ENCODE measurements around the gene FOXC1.

FOXC1 gene

GRCh38 chr6:1600063-1600763 is 9.5 kb upstream of the FOXC1 start:
- no peak for FAIRE-seq

DNA sequence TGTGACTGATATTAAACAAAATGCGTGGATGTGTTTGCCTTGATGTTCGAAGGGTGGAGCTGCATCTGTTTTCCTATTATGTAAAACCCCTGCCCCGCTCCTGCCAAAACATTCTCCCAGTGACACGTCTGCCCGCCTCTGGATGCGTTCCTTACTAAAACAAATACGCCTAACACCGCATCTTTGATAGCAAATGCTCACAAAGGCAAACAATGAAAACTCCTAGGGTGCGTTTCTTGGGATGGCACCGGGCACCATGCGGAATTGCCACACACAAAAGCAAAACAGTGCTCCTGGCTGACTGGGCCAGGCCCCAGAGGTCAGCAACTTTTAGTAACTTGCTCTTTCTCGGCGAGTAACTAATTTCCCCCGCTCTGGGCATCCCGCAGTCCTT is 9.0 kb upstream of the FOXC1 start:
- no peak for FAIRE-seq

DNA sequence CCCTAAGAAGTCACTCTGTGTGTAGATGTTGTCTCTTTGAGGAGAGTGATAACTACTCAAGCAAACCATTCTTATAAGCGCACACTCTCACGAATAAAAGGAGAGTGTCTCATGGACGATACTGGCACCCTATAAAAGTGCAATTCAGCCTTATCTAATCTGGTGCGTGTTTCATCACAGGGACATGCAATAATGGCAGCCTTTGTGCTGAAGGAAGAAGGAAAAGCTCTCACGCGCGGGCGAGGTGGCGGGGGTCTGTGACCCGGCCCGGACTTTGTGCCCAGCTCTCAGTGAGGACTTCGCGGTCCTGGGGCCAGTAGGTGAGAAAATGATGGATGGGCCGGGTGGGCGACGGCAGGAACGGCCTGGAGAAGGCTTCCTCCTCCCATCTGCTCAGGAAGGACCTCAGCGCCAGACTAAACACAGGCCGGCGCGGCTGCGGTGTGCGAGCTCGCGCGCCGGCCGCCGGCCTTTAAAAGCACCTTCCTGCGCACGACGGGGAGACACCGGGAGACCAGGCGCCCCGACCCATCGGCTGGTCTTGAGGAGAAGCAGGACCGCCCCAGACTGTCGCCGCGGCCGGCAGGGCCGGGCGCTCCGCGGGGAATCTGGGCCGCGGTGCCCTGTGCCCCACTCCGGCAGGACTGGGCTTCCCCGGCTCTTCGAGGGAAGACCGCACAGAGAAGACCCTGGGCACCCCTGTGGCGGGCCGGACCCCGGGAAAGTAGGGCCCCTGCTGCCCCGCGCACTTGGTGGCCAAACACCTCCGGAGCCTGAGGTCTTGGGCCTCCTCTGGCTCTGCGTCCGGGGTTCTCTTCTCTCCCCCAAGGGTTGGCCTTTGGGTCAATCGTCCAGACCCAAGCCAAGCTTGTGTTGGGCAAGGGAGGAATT is 8.3 kb upstream of the FOXC1 start:
- no peak for FAIRE-seq

DNA sequence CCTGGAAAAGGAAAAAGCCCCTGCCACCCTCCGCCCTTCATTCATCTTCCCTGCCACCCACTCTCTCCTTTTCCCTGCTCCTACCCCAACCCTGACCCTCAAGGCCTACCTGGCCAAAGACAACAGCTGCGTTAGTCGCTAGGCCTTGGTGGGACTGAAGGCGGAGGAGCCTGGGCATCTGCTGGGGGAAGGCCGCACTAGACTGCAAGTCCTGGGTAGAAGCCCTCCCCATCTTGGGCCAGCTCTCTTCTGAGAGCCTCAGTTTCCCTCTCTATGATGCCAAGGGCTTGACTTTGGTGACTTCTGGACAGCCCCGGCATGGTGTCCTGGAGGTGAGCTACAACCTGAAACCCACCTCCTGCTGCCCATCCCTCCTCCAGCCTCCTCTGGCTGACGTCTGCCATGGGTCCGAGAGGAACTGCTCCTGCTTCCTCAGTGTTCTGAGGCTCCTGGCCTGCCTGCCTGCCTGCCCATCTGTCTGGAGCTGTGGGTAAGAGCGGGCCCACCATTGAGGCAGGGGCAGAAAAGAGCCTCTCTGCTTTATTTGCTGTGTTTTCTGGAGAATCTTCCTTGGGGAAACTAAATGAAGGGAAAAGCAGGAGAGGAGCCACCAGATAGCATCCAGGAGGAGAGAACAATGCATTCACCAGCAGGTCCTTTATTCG is 7.5 kb upstream of the FOXC1 start:
- FAIRE-seq = no peak

- FAIRE-seq = no peak
Observed at GRCh38 chr6:1603708-1604107, 6.0 kb upstream of the FOXC1 start.

GRCh38 chr6:1604158-1605003 is 5.3 kb upstream of the FOXC1 start:
- FAIRE-seq = no peak

DNA sequence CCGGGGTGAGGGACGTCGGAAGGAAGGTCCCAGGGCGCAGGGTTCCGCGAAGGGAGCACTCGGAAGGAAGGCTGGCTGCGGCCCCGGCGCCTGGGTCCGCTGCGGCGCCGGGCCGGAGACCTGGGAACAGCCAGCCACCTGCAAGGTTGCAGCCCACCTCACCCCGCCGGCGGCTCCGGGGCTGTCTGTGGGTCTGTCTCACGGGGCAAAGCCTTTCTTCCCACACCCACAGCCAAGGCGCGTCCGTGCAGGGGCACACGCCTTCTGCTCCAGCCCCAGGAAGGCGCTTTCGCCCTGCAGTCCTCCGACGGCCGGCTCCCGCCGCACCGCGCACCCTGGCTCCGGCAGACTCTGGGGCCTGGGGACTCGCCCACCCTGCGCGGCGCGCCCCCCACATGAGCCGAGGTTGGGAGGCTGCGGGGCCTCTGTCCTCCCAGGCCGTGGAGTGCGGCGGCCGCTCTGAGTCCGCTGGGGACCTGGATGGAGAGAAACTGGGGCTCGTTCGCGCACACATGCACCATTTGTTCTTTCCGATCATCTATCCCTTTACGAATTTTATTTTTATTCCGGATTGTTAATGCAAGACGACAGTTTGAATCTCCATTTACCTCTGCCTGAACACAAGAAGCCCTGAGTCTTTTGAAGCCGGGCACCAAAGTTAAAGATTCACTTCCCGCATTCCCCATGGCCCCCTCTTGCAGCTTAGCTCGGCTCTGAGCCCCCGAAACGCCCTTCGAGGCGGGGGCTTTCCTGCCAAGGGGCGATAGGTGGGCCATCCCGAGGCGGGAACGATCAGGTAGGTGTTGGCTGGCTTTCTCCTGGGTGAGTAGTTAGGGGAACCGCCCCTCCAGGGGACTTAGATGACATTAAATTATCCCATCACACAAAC is 4.5 kb upstream of the FOXC1 start:
- FAIRE-seq = no peak

- no peak for FAIRE-seq
Observed at GRCh38 chr6:1605893-1606779, 3.6 kb upstream of the FOXC1 start.

DNA sequence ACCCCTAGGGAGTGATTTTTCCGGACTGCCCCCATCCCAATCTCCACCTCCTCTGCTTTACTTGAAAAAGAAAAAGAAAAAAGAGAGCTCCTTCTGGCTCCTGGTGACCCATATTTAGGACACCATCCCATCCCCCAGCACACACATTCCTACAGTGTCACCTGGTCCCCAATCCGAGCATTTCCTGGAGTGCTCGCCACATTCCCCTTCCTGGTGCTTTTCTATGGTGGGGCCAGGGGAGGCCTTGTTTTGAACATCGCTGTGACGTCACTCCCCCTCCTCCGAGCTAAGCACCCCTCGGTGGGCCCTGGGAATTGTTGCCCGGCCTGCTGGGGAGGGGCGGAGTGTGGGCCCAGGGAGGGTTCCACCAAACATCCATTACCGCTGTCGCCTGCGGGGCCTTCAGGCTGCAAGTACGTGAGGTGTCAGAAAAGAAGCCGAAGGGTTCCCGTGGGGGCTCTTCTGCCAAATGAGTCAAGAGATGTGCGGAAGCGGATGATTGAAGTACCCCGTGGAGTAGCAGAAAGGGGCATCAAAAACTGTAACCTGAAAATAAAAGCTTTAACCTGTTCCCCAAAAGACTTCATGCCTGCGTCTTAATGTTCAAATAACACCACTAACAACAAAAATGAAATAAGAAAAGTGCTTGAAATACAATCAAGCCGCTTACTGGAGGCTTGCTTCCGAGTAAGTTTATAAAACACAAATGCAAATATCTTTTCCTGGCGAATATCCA is 2.8 kb upstream of the FOXC1 start:
- no peak for FAIRE-seq

- FAIRE-seq = no peak
Observed at GRCh38 chr6:1607516-1608221, 2.0 kb upstream of the FOXC1 start.

DNA sequence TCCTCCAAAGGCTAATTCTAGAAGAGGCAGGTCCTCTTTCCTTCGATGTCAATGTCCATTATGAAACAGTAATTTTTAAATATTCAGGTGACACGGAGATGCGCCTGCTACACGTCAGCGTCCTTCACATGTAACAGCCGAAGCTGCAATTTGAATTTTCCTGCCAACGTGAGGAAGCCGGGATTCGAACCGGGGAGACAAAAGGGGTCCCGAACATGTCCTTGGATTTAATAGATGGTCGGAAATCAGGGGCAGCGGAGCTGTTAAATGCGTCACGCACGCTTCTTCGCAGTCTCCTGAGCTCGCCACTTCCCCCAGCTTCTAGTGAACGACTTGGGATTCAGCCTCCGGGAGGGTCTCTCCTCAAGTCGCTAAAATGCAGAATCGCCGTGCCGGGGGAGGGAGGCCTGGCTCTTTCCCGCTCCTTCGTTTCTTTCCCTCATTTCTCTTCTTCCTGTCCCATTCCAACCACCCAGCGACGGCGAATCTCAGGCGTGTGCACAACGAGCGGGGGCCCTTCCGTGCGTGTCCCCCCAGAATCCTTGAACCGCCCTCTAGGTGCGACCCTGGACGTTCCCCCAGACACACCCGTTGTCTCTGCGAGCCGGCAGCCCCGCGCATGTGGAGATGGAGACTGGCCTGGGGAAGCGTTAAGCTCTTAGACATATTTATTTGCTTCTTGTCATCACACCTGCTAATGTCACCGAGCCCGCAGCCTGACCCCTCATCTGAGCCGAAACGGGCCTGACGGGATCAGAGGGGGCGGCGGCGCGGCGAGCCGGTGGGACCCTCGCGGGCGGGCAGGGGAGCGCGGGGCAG is 1.3 kb upstream of the FOXC1 start:
- FAIRE-seq = no peak

DNA sequence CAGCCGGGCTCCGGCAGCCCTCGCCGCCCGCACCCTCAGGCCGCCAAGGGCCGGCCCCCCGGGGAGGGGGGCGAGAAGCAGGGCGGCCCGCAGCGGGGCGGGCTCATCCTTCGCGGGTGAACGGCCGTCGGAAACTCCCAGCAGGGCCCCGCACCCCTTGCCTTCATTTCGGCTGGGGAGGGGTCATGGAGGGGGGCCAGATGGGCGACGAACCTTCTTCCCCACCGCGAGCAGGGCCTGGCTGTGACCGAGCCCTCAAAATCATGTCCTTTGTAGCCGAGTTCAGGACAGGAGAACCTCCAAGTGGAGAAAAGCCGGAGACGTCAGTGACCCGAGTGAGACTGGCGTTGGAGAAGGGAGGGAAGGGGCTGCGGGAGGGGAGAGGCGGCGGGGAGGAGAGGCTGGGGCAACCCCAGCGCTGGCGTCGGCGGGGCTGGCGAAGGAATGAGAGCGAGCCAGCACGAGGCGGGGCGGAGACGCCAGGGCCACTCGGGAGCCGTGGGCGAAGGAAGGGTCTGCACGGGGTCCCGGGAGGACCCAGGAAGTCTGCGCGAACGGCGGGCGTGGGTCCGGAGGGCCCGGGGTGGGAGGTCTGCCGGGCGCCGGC is 571 bp upstream of the FOXC1 start:
- no peak for FAIRE-seq

- FAIRE-seq = no peak
Observed at GRCh38 chr6:1610497-1611321, 994 bp downstream of the FOXC1 start.

DNA sequence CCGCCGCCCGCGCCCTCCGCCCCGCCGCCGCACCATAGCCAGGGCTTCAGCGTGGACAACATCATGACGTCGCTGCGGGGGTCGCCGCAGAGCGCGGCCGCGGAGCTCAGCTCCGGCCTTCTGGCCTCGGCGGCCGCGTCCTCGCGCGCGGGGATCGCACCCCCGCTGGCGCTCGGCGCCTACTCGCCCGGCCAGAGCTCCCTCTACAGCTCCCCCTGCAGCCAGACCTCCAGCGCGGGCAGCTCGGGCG is 1.5 kb downstream of the FOXC1 start:
- FAIRE-seq = no peak

DNA sequence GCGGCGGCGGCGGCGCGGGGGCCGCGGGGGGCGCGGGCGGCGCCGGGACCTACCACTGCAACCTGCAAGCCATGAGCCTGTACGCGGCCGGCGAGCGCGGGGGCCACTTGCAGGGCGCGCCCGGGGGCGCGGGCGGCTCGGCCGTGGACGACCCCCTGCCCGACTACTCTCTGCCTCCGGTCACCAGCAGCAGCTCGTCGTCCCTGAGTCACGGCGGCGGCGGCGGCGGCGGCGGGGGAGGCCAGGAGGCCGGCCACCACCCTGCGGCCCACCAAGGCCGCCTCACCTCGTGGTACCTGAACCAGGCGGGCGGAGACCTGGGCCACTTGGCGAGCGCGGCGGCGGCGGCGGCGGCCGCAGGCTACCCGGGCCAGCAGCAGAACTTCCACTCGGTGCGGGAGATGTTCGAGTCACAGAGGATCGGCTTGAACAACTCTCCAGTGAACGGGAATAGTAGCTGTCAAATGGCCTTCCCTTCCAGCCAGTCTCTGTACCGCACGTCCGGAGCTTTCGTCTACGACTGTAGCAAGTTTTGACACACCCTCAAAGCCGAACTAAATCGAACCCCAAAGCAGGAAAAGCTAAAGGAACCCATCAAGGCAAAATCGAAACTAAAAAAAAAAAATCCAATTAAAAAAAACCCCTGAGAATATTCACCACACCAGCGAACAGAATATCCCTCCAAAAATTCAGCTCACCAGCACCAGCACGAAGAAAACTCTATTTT is 2.0 kb downstream of the FOXC1 start:
- no peak for FAIRE-seq

- FAIRE-seq = peak; percentile 58
Observed at GRCh38 chr6:1612299-1612973, 2.7 kb downstream of the FOXC1 start.
